HT1080 (cell line): ENCODE data around the gene NDC1. TPM values are rescaled to one million over a fixed set of nuclear protein-coding genes. Genes with fewer than 3 reads are reported as not detected.
"Not testable (repeated sequence)": the region's sequence is repeated elsewhere in the genome, so short reads cannot be mapped to it uniquely, and the experiment has no call there.

ENCODE experiments used
- DNase-seq: peaks from one replicate; pipeline ENCODE4 v3.0.0-alpha.2; 2015; ENCODE audit warnings: low read depth
- total RNA-seq: library from RNA; depleted of rRNA; stranded (reverse); fragments of >200 nt; shearing (Covaris generic); gene quantifications from 2 replicates; pipeline ENCODE4 v1.2.3, GENCODE V29; 2014

NDC1 gene
- total RNA-seq, 1 experiment from 2014 or later = 68.6 TPM

GRCh38 chr1:53766831-53767405 is 71.2 kb downstream of the NDC1 start:
- peak; percentile 28 for DNase-seq

GRCh38 chr1:53766194-53766742 is 71.8 kb downstream of the NDC1 start:
- DNase-seq = no peak

GRCh38 chr1:53765657-53766056 is 72.4 kb downstream of the NDC1 start:
- DNase-seq = peak; percentile 63

DNA sequence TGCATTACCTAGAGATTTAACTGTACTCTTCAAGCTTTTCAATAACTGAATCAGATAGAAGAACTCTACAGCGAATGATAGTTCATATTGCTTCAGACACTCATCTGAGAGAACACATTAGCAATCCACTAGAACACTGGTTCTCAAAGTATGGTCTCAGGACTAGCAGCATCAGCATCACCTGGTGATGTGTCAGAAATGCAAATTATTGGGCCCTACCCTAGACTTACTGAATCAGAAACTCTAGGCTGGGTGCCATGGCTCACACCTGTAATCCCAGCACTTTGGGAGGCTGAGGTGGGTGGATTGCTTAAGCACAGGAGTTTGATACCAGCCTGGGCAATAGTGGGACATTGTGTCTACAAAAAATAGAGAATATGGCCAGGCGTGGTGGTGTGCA is 74.2 kb downstream of the NDC1 start:
- no peak for DNase-seq

GRCh38 chr1:53763461-53763860 is 74.6 kb downstream of the NDC1 start:
- no peak for DNase-seq

GRCh38 chr1:53760497-53760896 is 77.6 kb downstream of the NDC1 start:
- DNase-seq = not testable (repeated sequence)

DNA sequence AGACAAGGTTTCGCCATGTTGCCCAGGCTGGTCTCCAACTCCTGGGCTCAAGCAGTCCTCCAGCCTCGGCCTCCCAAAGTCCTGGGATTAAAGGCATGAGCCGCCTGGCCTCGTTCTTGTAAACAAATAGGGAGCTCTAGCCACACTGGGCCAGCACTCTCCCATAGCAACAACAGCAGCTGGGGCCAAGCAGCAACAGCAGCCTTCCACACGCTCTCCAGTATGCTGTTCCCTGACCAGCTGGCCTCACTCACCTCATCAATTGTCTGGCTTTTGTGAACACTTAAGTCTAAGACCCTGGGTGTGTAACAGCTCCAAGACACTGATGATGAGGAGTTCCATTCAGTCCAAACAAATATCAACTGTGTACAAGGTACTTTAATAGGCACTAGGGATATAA is 82.2 kb downstream of the NDC1 start:
- no peak for DNase-seq

- DNase-seq = peak; percentile 42
Observed at GRCh38 chr1:53754484-53755312, 83.4 kb downstream of the NDC1 start.

GRCh38 chr1:53752281-53752680 is 85.8 kb downstream of the NDC1 start:
- no peak for DNase-seq

- DNase-seq = no peak
Observed at GRCh38 chr1:53747841-53748240, 90.3 kb downstream of the NDC1 start.

DNA sequence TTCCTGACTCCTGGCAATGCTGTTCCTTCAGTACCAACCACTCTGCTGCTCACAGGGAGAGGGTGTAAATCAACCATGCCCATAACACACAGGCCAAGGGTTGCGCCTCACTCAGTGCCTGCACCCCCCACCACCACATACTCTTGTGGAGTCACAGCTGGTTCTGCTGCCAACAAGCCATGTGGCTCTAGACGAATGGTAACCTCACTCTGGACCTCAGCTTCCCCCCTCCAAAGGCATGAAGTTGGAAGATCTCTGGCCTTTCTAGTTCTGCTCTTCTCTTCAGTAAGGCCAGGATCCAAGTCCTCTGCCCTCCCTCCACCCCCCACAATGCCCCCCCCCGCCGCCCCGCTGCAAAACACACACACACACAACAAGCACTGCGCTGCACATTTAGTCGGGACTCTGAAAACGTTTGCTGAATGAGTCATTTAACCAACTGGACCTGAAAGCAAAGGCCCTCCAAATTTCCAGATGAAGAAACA is 97.4 kb downstream of the NDC1 start:
- peak; percentile 30 for DNase-seq

GRCh38 chr1:53739109-53739681 is 98.9 kb downstream of the NDC1 start, which contains the start of gene GLIS1:
Gene GLIS1, minus strand, starts transcription at chr1:53739164. Its CDS starts 1,100 bp downstream, at chr1:53738064.
- DNase-seq = peak; percentile 70

DNA sequence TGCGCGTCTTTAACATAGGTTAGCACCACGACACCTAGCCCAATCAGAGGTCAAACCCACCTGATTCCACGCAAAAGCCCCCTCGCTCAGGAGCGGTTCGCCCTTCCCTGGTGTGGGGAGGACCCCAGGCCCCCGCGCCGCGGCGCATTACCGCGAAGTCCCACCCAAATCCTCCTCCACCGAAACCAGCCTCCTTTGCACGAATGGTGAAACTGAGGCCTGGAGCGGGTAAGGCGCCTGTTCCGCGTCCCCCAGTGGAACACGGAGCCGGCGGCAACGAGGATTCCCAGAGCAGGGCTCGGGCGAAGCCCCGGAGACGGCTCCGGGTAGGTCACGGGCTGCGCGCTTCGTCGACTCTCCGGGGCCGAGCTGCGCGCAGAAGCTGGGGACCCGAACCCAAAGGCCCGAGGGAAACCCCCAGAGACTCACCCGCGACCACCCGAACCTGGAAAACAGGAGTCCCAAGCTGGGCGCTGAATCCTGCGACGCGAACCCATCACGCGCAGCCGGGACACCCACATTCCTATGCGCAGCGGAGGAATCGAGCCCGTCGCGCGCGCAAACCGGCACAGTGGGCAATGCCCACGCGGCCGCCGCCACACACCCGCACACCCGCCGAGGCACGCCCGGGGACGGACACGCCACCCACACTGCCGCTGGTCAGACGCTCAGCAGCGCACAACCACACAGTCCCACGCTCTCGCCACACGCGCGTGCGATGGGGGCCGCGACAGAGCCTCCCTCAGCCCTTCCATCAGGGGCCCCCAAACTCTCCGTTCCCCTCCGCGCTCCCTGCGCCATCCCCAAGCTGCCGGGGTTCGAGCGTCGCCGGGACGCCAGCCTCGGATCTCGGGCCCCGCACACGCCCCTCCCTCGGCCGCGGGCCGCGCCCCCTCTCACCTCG is 99.6 kb downstream of the NDC1 start:
- DNase-seq = no peak

- DNase-seq = no peak
Observed at GRCh38 chr1:53737648-53738204, 100.4 kb downstream of the NDC1 start.

DNA sequence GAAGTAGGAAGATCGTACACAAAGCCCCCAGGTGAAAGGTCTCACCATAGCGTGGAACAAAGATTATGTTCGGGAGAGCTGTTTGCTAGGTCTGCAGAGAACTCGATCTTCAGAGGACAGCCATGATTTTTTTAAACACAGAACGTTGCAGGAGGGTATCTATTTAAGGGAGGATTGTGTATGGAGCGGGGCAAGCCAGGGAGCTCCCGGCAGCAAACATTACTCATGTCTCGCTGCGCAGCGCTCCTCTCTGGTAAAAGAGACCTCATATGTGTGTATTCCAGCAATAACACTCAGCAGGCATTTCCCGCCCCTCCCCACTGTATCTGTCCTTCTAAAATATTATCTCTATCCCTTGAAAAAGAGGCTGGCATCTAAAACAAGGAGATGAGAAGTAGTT is 101.8 kb downstream of the NDC1 start:
- peak; percentile 15 for DNase-seq

- DNase-seq = no peak
Observed at GRCh38 chr1:53735681-53736080, 102.4 kb downstream of the NDC1 start.

DNA sequence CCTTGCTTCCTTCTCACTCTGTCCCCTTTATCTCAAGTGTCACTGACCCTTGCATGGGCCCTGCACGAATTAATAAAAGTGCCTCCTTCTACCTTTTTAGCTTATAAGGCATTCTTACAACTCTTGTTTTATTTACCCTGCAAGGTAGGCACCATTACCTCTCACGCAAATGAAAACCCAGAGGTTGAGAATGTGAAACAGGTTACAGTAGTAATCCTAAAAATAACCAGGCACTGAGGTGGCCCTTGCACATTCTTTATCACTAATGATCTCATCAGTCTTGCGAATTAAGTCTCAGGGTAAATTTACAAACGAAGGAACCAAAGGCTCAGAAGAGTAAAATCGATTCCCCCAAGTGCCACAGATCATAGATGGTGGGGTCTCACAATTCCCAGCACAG is 102.8 kb downstream of the NDC1 start:
- DNase-seq = no peak

DNA sequence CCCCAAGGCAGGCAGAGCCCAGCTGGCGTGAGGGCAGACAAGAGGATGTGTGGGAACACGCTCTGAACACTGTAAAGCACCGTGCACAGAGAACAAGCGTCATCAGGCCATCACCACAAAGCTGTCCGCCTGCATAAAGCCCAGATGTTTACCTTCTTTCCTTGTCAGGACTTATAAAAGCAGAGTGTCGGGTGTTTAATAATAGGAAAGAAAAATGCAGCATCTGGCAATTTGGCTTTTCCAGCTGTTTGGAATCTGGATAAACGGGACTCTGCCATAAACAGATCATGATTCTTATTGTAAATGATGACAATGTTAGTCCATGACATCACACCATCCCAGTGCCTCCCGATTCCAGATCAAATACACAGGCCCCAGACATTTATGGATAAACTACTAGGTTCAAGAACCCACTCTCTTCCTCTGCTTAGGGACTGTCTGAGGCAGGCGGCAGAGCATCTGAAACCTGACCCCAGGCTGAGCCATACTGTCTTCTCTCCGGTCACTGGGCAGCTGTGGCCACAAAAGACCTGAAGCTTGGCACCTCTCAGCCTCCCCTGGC is 103.4 kb downstream of the NDC1 start:
- peak; percentile 34 for DNase-seq

DNA sequence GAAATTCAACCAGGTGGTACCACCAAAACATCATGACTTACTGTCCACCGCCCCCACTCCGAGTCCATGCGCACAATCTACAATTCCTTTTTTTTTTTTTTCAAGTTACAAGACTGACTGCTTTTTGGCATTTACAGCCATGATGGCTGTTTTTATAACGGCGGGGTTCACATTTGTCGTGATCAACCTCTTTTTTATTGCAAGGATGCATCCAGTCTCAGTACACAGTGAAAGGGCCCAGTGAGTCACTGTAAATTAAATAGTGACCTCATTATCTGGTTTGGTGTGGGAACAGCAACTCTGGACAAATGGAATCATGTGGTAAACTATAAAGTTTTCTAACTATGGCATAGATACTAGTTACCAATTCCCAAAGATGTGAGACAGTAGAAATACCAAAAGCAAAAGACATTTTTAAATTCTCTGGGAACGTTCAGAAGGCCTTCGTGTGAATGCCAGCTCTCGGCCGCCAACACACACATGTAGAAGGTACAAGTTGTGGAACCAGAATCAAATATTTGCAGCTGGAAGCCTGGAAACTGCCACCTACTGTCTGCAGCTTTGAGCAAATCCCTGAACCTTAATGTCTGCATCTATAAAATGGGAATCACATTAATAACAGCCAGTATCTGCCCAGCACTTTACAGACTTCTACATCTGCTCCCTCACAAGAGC is 104.0 kb downstream of the NDC1 start:
- DNase-seq = peak; percentile 79

GRCh38 chr1:53733447-53733931 is 104.6 kb downstream of the NDC1 start:
- no peak for DNase-seq
